Measurements from ENCODE around the gene ATAD2B.
"Not testable (repeated sequence)": the region's sequence is repeated elsewhere in the genome, so short reads cannot be mapped to it uniquely, and the experiment has no call there.

The ATAD2B gene

DNA sequence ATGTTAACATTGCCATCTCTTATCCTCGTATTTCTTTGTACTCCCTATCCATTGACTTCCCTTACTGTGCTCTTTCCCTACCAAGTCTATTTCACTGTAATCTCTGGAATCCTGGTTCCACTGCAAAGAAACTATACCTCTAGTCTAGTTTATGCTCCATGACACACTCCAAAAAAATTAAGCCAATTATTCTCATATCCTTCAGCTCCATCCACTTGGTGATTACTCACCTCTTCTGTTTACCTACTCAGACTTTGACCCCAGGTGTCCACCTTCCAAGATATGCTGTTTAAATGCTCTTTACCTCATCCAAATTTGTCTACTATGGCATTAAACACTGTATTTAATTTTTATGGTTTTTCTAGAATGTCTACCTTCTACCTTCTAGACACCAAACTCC is 137.9 kb downstream of the ATAD2B start:
- H3K4me3 ChIP-seq (ENCODE audit: control insufficient read depth, low read depth, low read length) = no peak overlapping the region
- TF ChIP-seq, protein P1, sequence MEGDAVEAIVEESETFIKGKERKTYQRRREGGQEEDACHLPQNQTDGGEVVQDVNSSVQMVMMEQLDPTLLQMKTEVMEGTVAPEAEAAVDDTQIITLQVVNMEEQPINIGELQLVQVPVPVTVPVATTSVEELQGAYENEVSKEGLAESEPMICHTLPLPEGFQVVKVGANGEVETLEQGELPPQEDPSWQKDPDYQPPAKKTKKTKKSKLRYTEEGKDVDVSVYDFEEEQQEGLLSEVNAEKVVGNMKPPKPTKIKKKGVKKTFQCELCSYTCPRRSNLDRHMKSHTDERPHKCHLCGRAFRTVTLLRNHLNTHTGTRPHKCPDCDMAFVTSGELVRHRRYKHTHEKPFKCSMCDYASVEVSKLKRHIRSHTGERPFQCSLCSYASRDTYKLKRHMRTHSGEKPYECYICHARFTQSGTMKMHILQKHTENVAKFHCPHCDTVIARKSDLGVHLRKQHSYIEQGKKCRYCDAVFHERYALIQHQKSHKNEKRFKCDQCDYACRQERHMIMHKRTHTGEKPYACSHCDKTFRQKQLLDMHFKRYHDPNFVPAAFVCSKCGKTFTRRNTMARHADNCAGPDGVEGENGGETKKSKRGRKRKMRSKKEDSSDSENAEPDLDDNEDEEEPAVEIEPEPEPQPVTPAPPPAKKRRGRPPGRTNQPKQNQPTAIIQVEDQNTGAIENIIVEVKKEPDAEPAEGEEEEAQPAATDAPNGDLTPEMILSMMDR (conservative IDR thresholded peaks at IDR 0.05; ENCODE audit: control insufficient read depth, insufficient read depth, low read depth, low read length) = no peak
- DNase-seq (ENCODE audit: low read depth) = no peak

- TF ChIP-seq, protein P1 (conservative IDR thresholded peaks at IDR 0.05; ENCODE audit: control insufficient read depth, insufficient read depth, low read depth, low read length) = no peak
- no peak for DNase-seq (ENCODE audit: low read depth)
- no peak overlapping the region for H3K4me3 ChIP-seq (ENCODE audit: control insufficient read depth, low read depth, low read length)
These were observed 138.8 kb downstream of the ATAD2B start for GRCh38 chr2:23788100-23788499.

GRCh38 chr2:23784971-23785370 is 142.0 kb downstream of the ATAD2B start:
- H3K4me3 ChIP-seq (ENCODE audit: control insufficient read depth, low read depth, low read length) = no peak overlapping the region
- TF ChIP-seq, protein P1 (conservative IDR thresholded peaks at IDR 0.05; ENCODE audit: control insufficient read depth, insufficient read depth, low read depth, low read length) = no peak
- DNase-seq (ENCODE audit: low read depth) = no peak

DNA sequence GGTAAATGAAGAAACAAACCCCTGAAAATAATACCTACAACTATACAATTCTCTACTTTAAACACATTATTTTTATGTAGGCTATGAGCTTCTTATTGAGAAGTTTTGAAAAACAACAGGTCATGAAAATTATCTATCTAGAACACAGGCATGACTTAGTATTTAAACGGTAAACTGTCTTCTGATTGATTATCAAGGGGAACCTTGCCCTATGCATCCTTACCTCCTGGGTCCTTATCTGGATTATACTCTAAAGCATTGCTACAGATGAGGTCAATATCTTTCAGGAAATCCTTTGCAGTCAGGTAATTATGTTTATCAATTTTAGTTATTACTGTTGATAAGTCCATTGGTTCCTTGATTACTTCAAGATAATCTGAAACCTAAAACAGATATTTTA is 144.3 kb downstream of the ATAD2B start:
- no peak overlapping the region for H3K4me3 ChIP-seq (ENCODE audit: control insufficient read depth, low read depth, low read length)
- TF ChIP-seq, protein P1 (conservative IDR thresholded peaks at IDR 0.05; ENCODE audit: control insufficient read depth, insufficient read depth, low read depth, low read length) = no peak
- DNase-seq (ENCODE audit: low read depth) = no peak

DNA sequence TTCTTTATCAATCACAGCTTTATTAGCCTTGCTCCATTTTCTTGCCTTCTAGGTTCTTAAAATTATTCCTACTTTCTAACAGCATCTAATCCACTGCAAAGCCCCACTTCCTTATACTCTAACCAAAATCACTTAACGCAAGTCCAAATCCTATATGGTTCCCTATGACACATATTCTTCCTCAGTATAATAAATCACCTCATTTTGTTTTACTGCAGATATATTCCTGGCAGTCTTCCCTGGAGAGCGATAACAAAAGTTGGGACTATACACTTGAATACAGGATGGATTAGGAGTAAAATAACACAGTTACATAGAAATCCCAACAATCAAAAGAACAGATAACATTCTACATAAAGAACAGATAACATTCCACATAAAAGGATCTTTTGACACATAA is 144.8 kb downstream of the ATAD2B start:
- TF ChIP-seq, protein P1 (conservative IDR thresholded peaks at IDR 0.05; ENCODE audit: control insufficient read depth, insufficient read depth, low read depth, low read length) = no peak
- no peak for DNase-seq (ENCODE audit: low read depth)
- no peak overlapping the region for H3K4me3 ChIP-seq (ENCODE audit: control insufficient read depth, low read depth, low read length)

DNA sequence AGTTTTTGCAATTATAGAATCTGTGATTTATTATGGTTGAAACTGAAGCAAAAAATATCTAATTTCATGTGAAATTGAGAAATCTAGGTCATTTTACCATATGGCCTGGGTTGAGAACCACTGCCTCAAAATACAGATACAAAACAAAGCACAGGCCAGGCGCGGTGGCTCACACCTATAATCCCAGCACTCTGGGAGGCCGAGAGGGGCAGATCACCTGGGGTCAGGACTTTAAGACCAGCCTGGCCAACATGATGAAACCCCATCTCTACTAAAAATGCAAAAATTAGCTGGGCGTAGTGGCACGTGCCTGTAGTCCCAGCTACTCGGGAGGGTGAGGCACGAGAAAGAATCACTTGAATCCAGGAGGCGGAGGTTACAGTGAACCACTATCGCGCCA is 146.5 kb downstream of the ATAD2B start:
- not testable (repeated sequence) for H3K4me3 ChIP-seq (ENCODE audit: control insufficient read depth, low read depth, low read length); DNase-seq (ENCODE audit: low read depth)

GRCh38 chr2:23777826-23778225 is 149.1 kb downstream of the ATAD2B start:
- TF ChIP-seq, protein P1 (conservative IDR thresholded peaks at IDR 0.05; ENCODE audit: control insufficient read depth, insufficient read depth, low read depth, low read length) = no peak
- DNase-seq (ENCODE audit: low read depth) = no peak
- H3K4me3 ChIP-seq (ENCODE audit: control insufficient read depth, low read depth, low read length) = no peak overlapping the region

Measured in fibroblast of mammary gland (primary cell).